PC-3 (cell line): ENCODE measurements around the gene MMUT. TPM values are rescaled to one million over a fixed set of nuclear protein-coding genes. Genes with fewer than 3 reads are reported as not detected.
"Not testable (repeated sequence)": the region's sequence is repeated elsewhere in the genome, so short reads cannot be mapped to it uniquely, and the experiment has no call there.

Experiments used
- ATAC-seq: fragments of 200-7000 bp; cut with Tn5 transposase; 2 replicates; pipeline ENCODE4 v1.9.1; 2020; ENCODE audit warnings: mild to moderate bottlenecking, moderate library complexity
- BruUV-seq: library from RNA; stranded (reverse); fragments of 400-500 nt; replicated peaks from 2 replicates; lab custom pipeline; 2021; lab: Mats Ljungman, UMichigan
- CTCF ChIA-PET: fragments of 300-600 bp; sonication (Branson Sonifier 250); formaldehyde crosslinking; loops from one replicate; lab custom pipeline; 2022; ENCODE audit warnings: antibody characterized with exemption; lab: Charles Lee
- POLR2A ChIA-PET: fragments of 300-600 bp; sonication (Branson Sonifier 250); formaldehyde crosslinking; loops from one replicate; lab custom pipeline; 2022; ENCODE audit warnings: antibody characterized with exemption; ENCODE audit not compliant: unreplicated experiment; lab: Charles Lee
- DNase-seq: peaks from one replicate; pipeline ENCODE4 v3.0.0-alpha.2; 2015
- H2AFZ ChIP-seq: fragments of 300-600 bp; sonication (generic); 2 replicates; pipeline ENCODE4 v1.6.0; 2016; ENCODE audit warnings: antibody characterized with exemption, low read length
- H3F3A ChIP-seq: fragments of 300-600 bp; sonication (generic); one replicate; pipeline ENCODE4 v1.6.0; 2017; ENCODE audit warnings: antibody characterized with exemption, low read length, control low read depth, mild to moderate bottlenecking; ENCODE audit not compliant: unreplicated experiment
- H3K27ac ChIP-seq: fragments of 300-600 bp; sonication (generic); 2 replicates; pipeline ENCODE4 v1.5.1; 2016; ENCODE audit warnings: mild to moderate bottlenecking, low read length
- H3K27me3 ChIP-seq: fragments of 300-600 bp; sonication (generic); 2 replicates; pipeline ENCODE4 v1.6.1; 2016; ENCODE audit warnings: low read length, mixed read lengths
- H3K36me3 ChIP-seq: fragments of 300-600 bp; sonication (generic); 2 replicates; pipeline ENCODE4 v1.6.1; 2016; ENCODE audit warnings: low read depth, mixed run types, low read length, mixed read lengths
- H3K4me1 ChIP-seq: fragments of 300-600 bp; sonication (generic); 2 replicates; pipeline ENCODE4 v1.5.1; 2016; ENCODE audit warnings: low read length; ENCODE audit not compliant: insufficient read depth
- H3K4me2 ChIP-seq: fragments of 300-600 bp; sonication (generic); 2 replicates; pipeline ENCODE4 v1.6.0; 2016; ENCODE audit warnings: low read length
- H3K4me3 ChIP-seq: fragments of 300-600 bp; sonication (generic); 2 replicates; pipeline ENCODE4 v1.5.1; 2016; ENCODE audit warnings: mild to moderate bottlenecking, low read length, mixed read lengths
- H3K79me2 ChIP-seq: fragments of 300-600 bp; sonication (generic); 2 replicates; pipeline ENCODE4 v1.6.1; 2017; ENCODE audit warnings: low read length, mixed read lengths
- H3K9ac ChIP-seq: fragments of 300-600 bp; sonication (generic); 2 replicates; pipeline ENCODE4 v1.6.0; 2016; ENCODE audit warnings: mild to moderate bottlenecking, low read length
- H3K9me2 ChIP-seq: fragments of 300-600 bp; sonication (generic); replicated peaks from 2 replicates; pipeline ENCODE4 v1.6.1; 2016; ENCODE audit warnings: mixed run types, low read length, mixed read lengths
- H3K9me3 ChIP-seq: fragments of 300-600 bp; sonication (generic); 2 replicates; pipeline ENCODE4 v1.6.1; 2016; ENCODE audit warnings: low read length, mixed read lengths
- H4K20me1 ChIP-seq: fragments of 300-600 bp; sonication (generic); 2 replicates; pipeline ENCODE4 v1.6.1; 2016; ENCODE audit warnings: low read length, mixed read lengths
- CTCF ChIP-seq: fragments of 300-600 bp; sonication (generic); conservative IDR thresholded peaks from 2 replicates; pipeline ENCODE4 v1.5.1; 2017; ENCODE audit warnings: antibody characterized with exemption, low read depth, mild to moderate bottlenecking, low read length
- EZH2 ChIP-seq: fragments of 300-600 bp; sonication (generic); IDR thresholded peaks from one replicate; pipeline ENCODE4 v1.6.1; 2017; ENCODE audit warnings: antibody characterized with exemption, mild to moderate bottlenecking, low read length; ENCODE audit not compliant: unreplicated experiment
- EZH2phosphoT487 ChIP-seq: fragments of 300-600 bp; sonication (generic); IDR thresholded peaks from 2 replicates; pipeline ENCODE4 v1.6.1; 2018; ENCODE audit warnings: mild to moderate bottlenecking, antibody characterized with exemption, low read length, borderline replicate concordance
- intact Hi-C: fragments of 100-400 bp; cut with micrococcal nuclease; formaldehyde crosslinking; loops from 2 replicates; pipeline ENCODE4 v1.9.0; 2023
- total RNA-seq: library from RNA; depleted of rRNA; stranded (reverse); fragments of >200 nt; gene quantifications from 2 replicates; pipeline ENCODE4 v1.2.3, GENCODE V29; 2014

The MMUT gene
- total RNA-seq, 1 experiment from 2014 or later: 4.5 TPM

- H3K27ac ChIP-seq: no peak overlapping the region
- ChIA-PET POLR2A (interaction anchor here (0.5 to 0.6 kb wide), 2 partner anchors 139 to 1675 kb away, joined by 4 to 5 read pairs; no protein-coding TSS in a partner anchor), CTCF (no interaction called here)
- ATAC-seq (no peak), DNase-seq (peak; percentile 8)
- no peaks in the 10 kb centered on the region for H3K27me3 ChIP-seq
- intact Hi-C loops: no loop called here
- no peaks in the 10 kb centered on the region for H4K20me1 ChIP-seq
- no peak overlapping the region for H3K4me3 ChIP-seq
- no peaks in the 10 kb centered on the region for H3K79me2 ChIP-seq
- TF ChIP-seq CTCF (no peak), EZH2 (no peak), EZH2phosphoT487 (no peak)
- no TSS peak for BruUV-seq
- H3K9me3 ChIP-seq: no peaks in the 10 kb centered on the region
- no peaks in the 10 kb centered on the region for H3F3A ChIP-seq
- no peak overlapping the region for H3K9ac ChIP-seq
- H3K9me2 ChIP-seq: no peaks in the 10 kb centered on the region
- H3K4me1 ChIP-seq: peaks cover 4% of the 10 kb centered on the region; the same call in 1 of the 2 replicates
- H3K36me3 ChIP-seq: no peaks in the 10 kb centered on the region
- H3K4me2 ChIP-seq: no peak overlapping the region
- H2AFZ ChIP-seq: 0 out of 2 replicates have a peak overlapping the region, but pooled peaks have one; percentile 20
Measured at GRCh38 chr6:49406250-49406970, 56.6 kb downstream of the MMUT start.

- Histone ChIP-seq H3K36me3 (no peaks in the 10 kb centered on the region), H2AFZ (no peak overlapping the region), H3K27ac (no peak overlapping the region), H3K4me2 (no peak overlapping the region), H3K9me3 (no peaks in the 10 kb centered on the region), H3K27me3 (no peaks in the 10 kb centered on the region), H3K79me2 (no peaks in the 10 kb centered on the region), H3F3A (no peaks in the 10 kb centered on the region), H3K4me3 (no peak overlapping the region), H3K4me1 (no peaks in the 10 kb centered on the region), H3K9me2 (no peaks in the 10 kb centered on the region), H3K9ac (no peak overlapping the region), H4K20me1 (no peaks in the 10 kb centered on the region)
- peak; percentile 75 for DNase-seq
- TF ChIP-seq CTCF (no peak), EZH2phosphoT487 (no peak), EZH2 (no peak)
- no TSS peak for BruUV-seq
- ChIA-PET CTCF (no interaction called here), POLR2A (no interaction called here)
- intact Hi-C loops: no loop called here
- ATAC-seq: peak; percentile 57; the same call in 1 of the 2 replicates
Measured at GRCh38 chr6:49401063-49401462, 62.0 kb downstream of the MMUT start.

GRCh38 chr6:49386667-49387508, 76.2 kb downstream of the MMUT start:
- H3K4me1 ChIP-seq, H3K36me3 ChIP-seq, H2AFZ ChIP-seq, POLR2A ChIA-PET, H4K20me1 ChIP-seq, H3K9ac ChIP-seq, DNase-seq, H3K27me3 ChIP-seq, BruUV-seq, H3K4me3 ChIP-seq, H3F3A ChIP-seq, H3K4me2 ChIP-seq, H3K9me3 ChIP-seq, H3K9me2 ChIP-seq, intact Hi-C loops, CTCF ChIA-PET, H3K27ac ChIP-seq, ATAC-seq, H3K79me2 ChIP-seq: not testable (repeated sequence)
